Activated T-helper 1 cell treated with Interleukin-2 at 50 U/mL for 16 hours (primary cell): ENCODE data around the gene AFDN.

Experiments used
- DNase-seq: peaks from one replicate; pipeline ENCODE4 v3.0.0-alpha.2; 2020; ENCODE audit warnings: low read depth

Gene AFDN

GRCh38 chr6:167840160-167840525, 13.4 kb downstream of the AFDN start:
- DNase-seq, result no peak

- no peak for DNase-seq
Observed at GRCh38 chr6:167840526-167841179, 13.9 kb downstream of the AFDN start.

GRCh38 chr6:167841981-167842380, 15.3 kb downstream of the AFDN start:
- no peak for DNase-seq

GRCh38 chr6:167842457-167842856, 15.7 kb downstream of the AFDN start:
- no peak for DNase-seq

GRCh38 chr6:167843023-167843422, 16.3 kb downstream of the AFDN start:
- DNase-seq, result no peak

GRCh38 chr6:167845856-167846255, 19.1 kb downstream of the AFDN start:
- DNase-seq, result no peak

- DNase-seq, result no peak
Observed at GRCh38 chr6:167846997-167847606, 20.4 kb downstream of the AFDN start.

GRCh38 chr6:167847936-167848335, 21.2 kb downstream of the AFDN start:
- DNase-seq, result no peak

- no peak for DNase-seq
Observed at GRCh38 chr6:167848783-167849182, 22.1 kb downstream of the AFDN start.

GRCh38 chr6:167849846-167850459, 23.2 kb downstream of the AFDN start:
- DNase-seq, result no peak

GRCh38 chr6:167850782-167851181, 24.1 kb downstream of the AFDN start:
- no peak for DNase-seq

GRCh38 chr6:167851370-167851952, 24.8 kb downstream of the AFDN start:
- no peak for DNase-seq

- no peak for DNase-seq
Observed at GRCh38 chr6:167855825-167856425, 29.2 kb downstream of the AFDN start.

- no peak for DNase-seq
Observed at GRCh38 chr6:167856474-167856873, 29.8 kb downstream of the AFDN start.

GRCh38 chr6:167856999-167857660, 30.4 kb downstream of the AFDN start:
- DNase-seq, result no peak

- no peak for DNase-seq
Observed at GRCh38 chr6:167858086-167858591, 31.4 kb downstream of the AFDN start.

- no peak for DNase-seq
Observed at GRCh38 chr6:167858842-167859664, 32.3 kb downstream of the AFDN start.

- DNase-seq, result no peak
Observed at GRCh38 chr6:167860550-167861226, 34.0 kb downstream of the AFDN start.

GRCh38 chr6:167861424-167861823, 34.7 kb downstream of the AFDN start:
- DNase-seq, result no peak

- DNase-seq, result no peak
Observed at GRCh38 chr6:167863897-167864296, 37.2 kb downstream of the AFDN start.

- no peak for DNase-seq
Observed at GRCh38 chr6:167866642-167867041, 39.9 kb downstream of the AFDN start.
